ENCODE measurements around the gene ZNF185. TPM values are rescaled to one million over a fixed set of nuclear protein-coding genes. Genes with fewer than 3 reads are reported as not detected.
A peak's percentile ranks its signal among the peaks of the same experiment; 100 is the strongest.

Gene ZNF185
- polyA plus RNA-seq, 4 donors, result 0.45 to 1.8 (median 1.2) TPM

DNA sequence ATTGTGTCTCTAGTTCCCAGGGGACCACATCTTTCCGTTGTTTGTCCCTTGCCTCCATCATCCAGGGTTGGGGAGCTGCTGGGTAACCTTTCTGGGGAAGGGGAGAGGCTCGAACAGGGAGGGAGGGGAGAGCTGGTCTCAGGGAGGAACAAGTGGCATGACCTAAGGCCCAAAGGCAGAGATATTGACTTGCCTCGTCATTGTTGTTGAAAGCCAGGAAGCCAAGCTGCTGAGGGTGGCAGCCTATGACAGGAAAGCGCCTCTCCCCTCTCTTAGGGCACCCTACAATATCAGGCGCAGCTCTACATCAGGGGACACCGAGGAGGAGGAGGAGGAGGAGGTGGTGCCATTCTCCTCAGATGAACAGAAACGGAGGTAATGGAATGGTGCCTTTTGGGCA is 20.8 kb downstream of the ZNF185 start:
- no peak overlapping the region for H3K4me3 ChIP-seq (ENCODE audit: low read depth in 1 of 3, low read length in 3 of 3)
- H3K9me3 ChIP-seq (ENCODE audit: control insufficient read depth in 2 of 2, insufficient read depth in 1 of 2, low read depth in 1 of 2, low read length in 1 of 2), result no peaks in the 10 kb centered on the region
- H3K36me3 ChIP-seq (ENCODE audit: control insufficient read depth in 3 of 3, insufficient read depth in 2 of 3, low read depth in 1 of 3, low read length in 3 of 3), result no peaks in the 10 kb centered on the region
- H3K27ac ChIP-seq (ENCODE audit: low read depth in 1 of 3, low read length in 2 of 3), result no peak overlapping the region
- 52 to 76% (median 68%) methylated on average over 6 to 7 of the region's 7 CpGs for WGBS, 3 donors
- no peaks in the 10 kb centered on the region for H3K27me3 ChIP-seq (ENCODE audit: control insufficient read depth in 3 of 3, insufficient read depth in 3 of 3, low read length in 3 of 3)
- FAIRE-seq, result no peak
- H3K4me1 ChIP-seq (ENCODE audit: control insufficient read depth in 3 of 3, insufficient read depth in 2 of 3, low read depth in 1 of 3, low read length in 2 of 3), result peaks cover 0 to 9% (median 0%) of the 10 kb centered on the region in 3 donors
- DNase-seq, result no peak

DNA sequence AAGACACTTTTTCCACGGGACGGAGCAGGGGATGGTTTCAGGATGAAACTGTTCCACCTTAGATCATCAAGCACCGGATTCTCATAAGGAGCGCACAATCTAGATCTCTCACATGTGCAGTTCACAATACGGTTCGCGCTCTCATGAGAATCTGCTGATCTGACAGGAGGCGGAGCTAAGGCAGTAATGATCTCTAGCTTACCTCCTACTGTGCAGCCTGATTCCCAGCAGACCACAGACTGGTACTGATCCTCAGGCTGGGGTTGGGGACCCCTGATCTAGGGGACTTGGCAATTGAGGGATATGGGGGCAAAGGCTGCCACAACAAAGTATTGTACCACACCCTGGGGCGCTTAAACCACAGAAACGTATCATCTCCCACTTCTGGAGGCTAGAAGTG is 25.7 kb downstream of the ZNF185 start:
- Histone ChIP-seq H3K27me3 (ENCODE audit: control insufficient read depth in 3 of 3, insufficient read depth in 3 of 3, low read length in 3 of 3) (no peaks in the 10 kb centered on the region), H3K27ac (ENCODE audit: low read depth in 1 of 3, low read length in 2 of 3) (no peak overlapping the region), H3K4me3 (ENCODE audit: low read depth in 1 of 3, low read length in 3 of 3) (no peak overlapping the region), H3K4me1 (ENCODE audit: control insufficient read depth in 3 of 3, insufficient read depth in 2 of 3, low read depth in 1 of 3, low read length in 2 of 3) (no peaks in the 10 kb centered on the region), H3K9me3 (ENCODE audit: control insufficient read depth in 2 of 2, insufficient read depth in 1 of 2, low read depth in 1 of 2, low read length in 1 of 2) (no peaks in the 10 kb centered on the region), H3K36me3 (ENCODE audit: control insufficient read depth in 3 of 3, insufficient read depth in 2 of 3, low read depth in 1 of 3, low read length in 3 of 3) (no peaks in the 10 kb centered on the region)
- 44 to 80% (median 69%) methylated on average over 9 to 10 of the region's 10 CpGs for WGBS, 3 donors
- no peak for FAIRE-seq
- DNase-seq, result no peak

DNA sequence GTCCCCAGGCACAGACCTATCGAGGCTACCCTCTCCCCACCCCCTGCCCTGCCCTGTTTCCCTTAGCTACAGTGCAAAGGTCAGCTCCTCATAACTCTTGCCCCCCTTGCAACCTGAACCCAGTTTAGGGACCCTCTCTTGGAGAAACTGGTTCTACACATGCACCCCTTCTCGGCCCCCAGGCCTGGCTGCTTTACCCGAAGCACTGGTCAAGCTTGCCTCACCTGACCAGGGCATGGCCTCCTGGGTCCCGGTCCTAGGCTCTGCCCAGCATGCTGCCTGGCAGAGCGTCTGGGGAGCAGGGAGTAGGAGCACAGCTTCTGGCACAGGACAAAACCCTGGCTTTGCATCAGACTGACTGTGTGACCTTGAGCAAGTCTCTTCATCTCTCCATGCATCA is 28.0 kb downstream of the ZNF185 start:
- no peak for FAIRE-seq
- no peaks in the 10 kb centered on the region for H3K27me3 ChIP-seq (ENCODE audit: control insufficient read depth in 3 of 3, insufficient read depth in 3 of 3, low read length in 3 of 3)
- no peaks in the 10 kb centered on the region for H3K36me3 ChIP-seq (ENCODE audit: control insufficient read depth in 3 of 3, insufficient read depth in 2 of 3, low read depth in 1 of 3, low read length in 3 of 3)
- no peaks in the 10 kb centered on the region for H3K9me3 ChIP-seq (ENCODE audit: control insufficient read depth in 2 of 2, insufficient read depth in 1 of 2, low read depth in 1 of 2, low read length in 1 of 2)
- WGBS, 3 donors, result 28 to 65% (median 51%) methylated on average over 5 of the region's 5 CpGs
- no peak for DNase-seq
- no peak overlapping the region for H3K4me3 ChIP-seq (ENCODE audit: low read depth in 1 of 3, low read length in 3 of 3)
- no peak overlapping the region for H3K27ac ChIP-seq (ENCODE audit: low read depth in 1 of 3, low read length in 2 of 3)
- H3K4me1 ChIP-seq (ENCODE audit: control insufficient read depth in 3 of 3, insufficient read depth in 2 of 3, low read depth in 1 of 3, low read length in 2 of 3), result no peaks in the 10 kb centered on the region

DNA sequence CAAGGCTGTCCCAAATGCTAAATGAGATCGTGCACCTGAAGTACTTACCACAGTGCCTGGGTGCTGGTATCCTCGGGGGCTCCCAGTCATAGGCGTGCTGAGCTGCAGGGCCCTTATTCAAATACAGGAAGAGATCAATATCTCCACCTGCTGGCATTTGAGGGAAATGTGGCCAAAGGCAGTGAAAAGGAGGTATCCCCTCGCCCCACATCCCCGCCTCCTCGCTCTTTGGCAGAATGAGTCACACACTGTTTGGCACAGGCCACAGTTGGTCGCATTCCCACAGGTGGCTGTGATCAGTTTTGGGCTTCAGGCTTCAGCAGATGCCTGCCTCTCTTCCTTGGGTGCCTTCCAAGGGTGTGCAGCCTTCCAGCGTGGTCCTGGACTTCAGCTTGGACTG is 28.4 kb downstream of the ZNF185 start:
- peak; percentile 34 to 49 for DNase-seq
- H3K4me3 ChIP-seq (ENCODE audit: low read depth in 1 of 3, low read length in 3 of 3), result no peak overlapping the region
- FAIRE-seq, result no peak
- H3K9me3 ChIP-seq (ENCODE audit: control insufficient read depth in 2 of 2, insufficient read depth in 1 of 2, low read depth in 1 of 2, low read length in 1 of 2), result no peaks in the 10 kb centered on the region
- no peak overlapping the region for H3K27ac ChIP-seq (ENCODE audit: low read depth in 1 of 3, low read length in 2 of 3)
- H3K27me3 ChIP-seq (ENCODE audit: control insufficient read depth in 3 of 3, insufficient read depth in 3 of 3, low read length in 3 of 3), result no peaks in the 10 kb centered on the region
- H3K4me1 ChIP-seq (ENCODE audit: control insufficient read depth in 3 of 3, insufficient read depth in 2 of 3, low read depth in 1 of 3, low read length in 2 of 3), result no peaks in the 10 kb centered on the region
- WGBS, 3 donors, result 6 to 11% (median 9%) methylated on average over 8 of the region's 8 CpGs
- H3K36me3 ChIP-seq (ENCODE audit: control insufficient read depth in 3 of 3, insufficient read depth in 2 of 3, low read depth in 1 of 3, low read length in 3 of 3), result no peaks in the 10 kb centered on the region

DNA sequence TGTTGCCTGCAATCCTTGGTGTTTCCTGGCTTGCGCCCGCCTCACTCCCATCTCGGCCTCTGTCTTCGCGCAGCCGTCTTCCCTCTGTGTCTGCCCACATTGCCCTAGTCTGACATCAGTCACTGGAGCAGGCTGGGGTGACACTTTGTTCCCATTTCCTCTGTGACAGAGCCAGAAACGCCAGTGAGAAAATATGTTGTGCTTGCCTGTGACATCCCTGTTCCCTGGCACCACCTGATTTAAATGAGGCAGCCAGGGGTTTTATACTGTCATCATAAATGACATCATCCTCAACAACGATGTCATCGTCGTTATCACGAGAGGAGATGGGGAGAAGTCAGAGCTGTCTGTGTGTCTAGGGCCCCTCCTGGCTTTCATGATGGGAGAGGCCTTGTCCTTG is 29.1 kb downstream of the ZNF185 start:
- FAIRE-seq, result no peak

DNA sequence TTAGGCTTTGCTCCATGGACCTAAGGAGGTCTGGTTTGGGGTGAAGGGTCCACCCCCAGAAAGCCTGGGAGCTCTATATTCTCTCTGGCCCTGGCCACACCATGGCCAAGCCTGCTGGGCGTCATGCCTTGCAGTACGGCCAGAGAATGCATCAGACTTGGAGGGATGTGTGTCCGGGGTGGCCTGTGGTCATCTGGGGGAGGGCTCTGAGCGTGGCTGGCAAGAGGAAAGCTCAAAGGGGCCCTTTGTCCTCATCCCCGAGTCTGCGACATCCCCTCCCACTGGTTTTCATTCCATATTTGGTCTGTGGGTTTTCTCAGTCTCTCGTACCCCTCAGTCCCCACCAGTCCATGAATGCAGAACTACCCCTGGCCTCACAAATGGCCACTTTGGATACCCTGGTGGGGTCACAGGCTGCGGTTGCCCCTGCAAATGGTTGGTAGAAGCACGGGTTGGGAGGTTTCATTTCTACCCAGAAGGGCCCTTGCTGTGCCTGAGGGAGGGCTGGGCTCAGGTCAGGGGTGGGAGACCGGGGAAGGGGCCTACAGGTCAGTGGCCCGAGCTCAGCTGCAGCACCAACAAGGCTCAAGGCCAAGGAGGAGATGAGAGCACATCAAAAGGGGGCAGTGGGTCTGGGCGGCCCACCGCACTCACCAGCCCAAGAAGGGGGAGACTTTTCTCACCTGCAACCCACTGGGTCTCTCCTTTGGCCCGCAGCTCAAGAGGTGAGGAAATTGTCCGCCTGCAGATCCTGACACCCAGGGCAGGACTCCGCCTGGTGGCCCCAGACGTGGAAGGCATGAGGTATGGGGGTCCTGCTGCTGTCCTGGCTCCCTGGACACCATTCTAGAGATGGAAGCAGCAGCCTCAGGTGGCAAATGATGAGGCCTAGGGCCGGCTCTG is 30.2 kb downstream of the ZNF185 start:
- no peak for DNase-seq
- Histone ChIP-seq H3K36me3 (ENCODE audit: control insufficient read depth in 3 of 3, insufficient read depth in 2 of 3, low read depth in 1 of 3, low read length in 3 of 3) (no peaks in the 10 kb centered on the region), H3K4me1 (ENCODE audit: control insufficient read depth in 3 of 3, insufficient read depth in 2 of 3, low read depth in 1 of 3, low read length in 2 of 3) (no peaks in the 10 kb centered on the region), H3K27ac (ENCODE audit: low read depth in 1 of 3, low read length in 2 of 3) (no peak overlapping the region), H3K4me3 (ENCODE audit: low read depth in 1 of 3, low read length in 3 of 3) (no peak overlapping the region), H3K27me3 (ENCODE audit: control insufficient read depth in 3 of 3, insufficient read depth in 3 of 3, low read length in 3 of 3) (no peaks in the 10 kb centered on the region), H3K9me3 (ENCODE audit: control insufficient read depth in 2 of 2, insufficient read depth in 1 of 2, low read depth in 1 of 2, low read length in 1 of 2) (no peaks in the 10 kb centered on the region)
- 76 to 90% (median 84%) methylated on average over 16 to 18 of the region's 18 CpGs for WGBS, 3 donors
- no peak for FAIRE-seq

More for the DNA sequence above, 29.1 kb downstream of the ZNF185 start:
- Histone ChIP-seq H3K4me3 (ENCODE audit: low read depth in 1 of 3, low read length in 3 of 3) (no peak overlapping the region), H3K9me3 (ENCODE audit: control insufficient read depth in 2 of 2, insufficient read depth in 1 of 2, low read depth in 1 of 2, low read length in 1 of 2) (no peaks in the 10 kb centered on the region), H3K27me3 (ENCODE audit: control insufficient read depth in 3 of 3, insufficient read depth in 3 of 3, low read length in 3 of 3) (no peaks in the 10 kb centered on the region), H3K36me3 (ENCODE audit: control insufficient read depth in 3 of 3, insufficient read depth in 2 of 3, low read depth in 1 of 3, low read length in 3 of 3) (no peaks in the 10 kb centered on the region), H3K27ac (ENCODE audit: low read depth in 1 of 3, low read length in 2 of 3) (no peak overlapping the region), H3K4me1 (ENCODE audit: control insufficient read depth in 3 of 3, insufficient read depth in 2 of 3, low read depth in 1 of 3, low read length in 2 of 3) (no peaks in the 10 kb centered on the region)
- 58 to 77% (median 71%) methylated on average over 11 of the region's 11 CpGs for WGBS, 3 donors
- no peak for DNase-seq

DNA sequence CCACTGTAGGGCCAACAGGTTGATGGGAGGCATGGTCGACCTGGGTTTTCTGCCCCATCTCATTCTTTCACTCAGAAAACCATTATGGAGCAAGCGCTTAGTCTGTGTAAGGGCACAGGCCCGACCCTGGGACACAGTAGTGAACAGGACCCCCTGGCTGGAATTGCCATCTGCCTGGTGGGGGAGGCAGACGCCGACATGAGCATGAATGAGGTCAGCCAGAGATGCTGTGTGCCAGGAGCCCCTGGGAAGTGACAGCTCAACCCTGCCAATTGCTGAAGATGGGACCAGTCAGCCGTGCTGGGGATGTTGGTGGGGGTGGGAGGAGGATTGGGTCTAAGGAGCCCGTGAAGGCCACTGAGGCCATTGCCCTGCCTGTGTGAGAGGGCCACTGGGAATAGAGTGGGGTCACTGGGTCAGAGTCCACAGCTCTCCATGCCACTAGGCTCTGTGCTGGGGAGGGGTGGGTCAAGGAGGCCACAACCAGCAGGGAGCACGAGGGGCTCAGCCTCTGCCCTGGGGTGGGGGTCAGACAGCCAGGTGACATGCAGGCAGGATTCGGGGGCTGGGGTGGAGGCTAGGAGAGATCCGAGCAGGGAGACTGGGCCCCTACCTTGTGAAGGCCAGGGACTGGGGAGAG is 31.0 kb downstream of the ZNF185 start:
- Histone ChIP-seq H3K4me1 (ENCODE audit: control insufficient read depth in 3 of 3, insufficient read depth in 2 of 3, low read depth in 1 of 3, low read length in 2 of 3) (no peaks in the 10 kb centered on the region), H3K27me3 (ENCODE audit: control insufficient read depth in 3 of 3, insufficient read depth in 3 of 3, low read length in 3 of 3) (no peaks in the 10 kb centered on the region), H3K9me3 (ENCODE audit: control insufficient read depth in 2 of 2, insufficient read depth in 1 of 2, low read depth in 1 of 2, low read length in 1 of 2) (no peaks in the 10 kb centered on the region), H3K36me3 (ENCODE audit: control insufficient read depth in 3 of 3, insufficient read depth in 2 of 3, low read depth in 1 of 3, low read length in 3 of 3) (no peaks in the 10 kb centered on the region), H3K4me3 (ENCODE audit: low read depth in 1 of 3, low read length in 3 of 3) (no peak overlapping the region), H3K27ac (ENCODE audit: low read depth in 1 of 3, low read length in 2 of 3) (no peak overlapping the region)
- no peak for FAIRE-seq
- no peak for DNase-seq
- WGBS, 3 donors, result 64 to 87% (median 85%) methylated on average over 7 to 10 of the region's 10 CpGs

DNA sequence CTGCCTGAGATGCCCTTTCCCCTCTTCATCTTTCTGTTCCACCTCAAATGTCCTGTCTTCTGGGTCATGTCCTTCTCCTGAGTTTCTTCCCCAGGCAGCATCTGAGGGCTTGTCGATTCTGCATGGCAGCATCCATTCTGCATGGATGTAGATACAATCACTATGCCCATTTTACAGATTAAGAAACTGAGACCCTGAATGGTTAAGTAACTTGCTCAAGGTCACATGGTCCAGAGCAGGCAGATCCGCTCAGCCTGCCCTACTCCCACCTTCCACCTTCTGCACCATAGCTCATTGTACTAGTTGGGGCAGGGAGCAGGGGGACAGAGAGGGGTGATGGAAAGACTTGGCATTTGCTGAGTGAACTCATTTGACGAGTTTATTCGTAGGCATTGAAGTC is 32.0 kb downstream of the ZNF185 start:
- Histone ChIP-seq H3K36me3 (ENCODE audit: control insufficient read depth in 3 of 3, insufficient read depth in 2 of 3, low read depth in 1 of 3, low read length in 3 of 3) (no peaks in the 10 kb centered on the region), H3K4me3 (ENCODE audit: low read depth in 1 of 3, low read length in 3 of 3) (no peak overlapping the region), H3K27me3 (ENCODE audit: control insufficient read depth in 3 of 3, insufficient read depth in 3 of 3, low read length in 3 of 3) (no peaks in the 10 kb centered on the region), H3K4me1 (ENCODE audit: control insufficient read depth in 3 of 3, insufficient read depth in 2 of 3, low read depth in 1 of 3, low read length in 2 of 3) (no peaks in the 10 kb centered on the region), H3K9me3 (ENCODE audit: control insufficient read depth in 2 of 2, insufficient read depth in 1 of 2, low read depth in 1 of 2, low read length in 1 of 2) (no peaks in the 10 kb centered on the region), H3K27ac (ENCODE audit: low read depth in 1 of 3, low read length in 2 of 3) (no peak overlapping the region)
- no peak for FAIRE-seq
- DNase-seq, result no peak
- WGBS, 3 donors, result 77 to 86% (median 84%) methylated on average over 4 of the region's 4 CpGs

Measured in small intestine (tissue), 7 donors.